Tibial nerve (tissue), 4 donors: ENCODE results near the gene PPP2R5D. TPM values are rescaled to one million over a fixed set of nuclear protein-coding genes. Genes with fewer than 3 reads are reported as not detected.

ENCODE experiments used
- DNase-seq, 2 donors: peaks; one replicate each; pipeline ENCODE4 v3.0.0-alpha.2; 2019; ENCODE audit warnings: low spot score in 2 of 2
- H3K27ac ChIP-seq, 4 donors: fragments of 200-600 bp; sonication (generic) in 3 of 4; one replicate each; pipeline ENCODE4 v1.5.1; 2017 to 2019; ENCODE audit warnings: mild to moderate bottlenecking in 1 of 4
- H3K27me3 ChIP-seq, 2 donors: fragments of 200-600 bp; sonication (generic) in 1 of 2; one replicate each; pipeline versions ENCODE4 v1.5.1 to v1.6.0; 2017 to 2019
- H3K36me3 ChIP-seq, 3 donors: fragments of 200-600 bp; sonication (generic); one replicate each; pipeline ENCODE4 v1.5.1; 2018 to 2019
- H3K4me1 ChIP-seq, 4 donors: fragments of 200-600 bp; sonication (generic) in 3 of 4; one replicate each; pipeline ENCODE4 v1.5.1; 2017 to 2019
- H3K4me3 ChIP-seq, 4 donors: fragments of 200-600 bp; sonication (generic) in 3 of 4; one replicate each; pipeline ENCODE4 v1.5.1; 2017 to 2019; ENCODE audit warnings: mild to moderate bottlenecking in 1 of 4, moderate library complexity in 1 of 4
- H3K9me3 ChIP-seq, 4 donors: fragments of 200-600 bp; sonication (generic) in 3 of 4; one replicate each; pipeline ENCODE4 v1.5.1; 2017 to 2019
- CTCF ChIP-seq, 5 experiments: fragments of 200-600 bp in 3 of 5; fragments of 450-650 bp in 2 of 5; sonication (generic) in 3 of 5; IDR thresholded peaks; one replicate each; pipeline ENCODE4 v1.5.1; 2016 to 2019; ENCODE audit warnings: antibody characterized with exemption in 5 of 5, mild to moderate bottlenecking in 3 of 5, moderate library complexity in 2 of 5
- EP300 ChIP-seq, 2 donors: sonication (generic); formaldehyde crosslinking; IDR thresholded peaks; one replicate each; pipeline ENCODE4 v1.6.1; 2017; ENCODE audit warnings: antibody characterized with exemption in 2 of 2, mild to moderate bottlenecking in 1 of 2
- POLR2A ChIP-seq, 2 donors: fragments of 450-650 bp; IDR thresholded peaks; one replicate each; pipeline ENCODE4 v1.6.1; 2017; ENCODE audit warnings: antibody characterized with exemption in 2 of 2, mild to moderate bottlenecking in 2 of 2, moderate library complexity in 2 of 2
- WGBS, 2 donors: methylation state at CpG; one replicate each; pipeline ENCODE4 v1.1.5; 2018; 5-methylcytosine and 5-hydroxymethylcytosine counted together
- total RNA-seq, 4 donors: library from RNA; depleted of rRNA; stranded (reverse); fragments of >200 nt; gene quantifications; one replicate each; pipeline ENCODE4 v1.1.0, GENCODE V29; 2016

The PPP2R5D gene
- total RNA-seq, 4 donors from 2014 or later = 25.8 to 54.6 (median 48.3) TPM

- 74 to 84% methylated on average over 2 of the region's 2 CpGs for WGBS, 2 donors
- Histone ChIP-seq H3K9me3 (no peaks in the 10 kb centered on the region), H3K27ac (no peak overlapping the region), H3K27me3 (no peaks in the 10 kb centered on the region), H3K36me3 (peaks cover 0 to 100% (median 20%) of the 10 kb centered on the region in 3 donors), H3K4me1 (no peaks in the 10 kb centered on the region), H3K4me3 (no peak overlapping the region)
- TF ChIP-seq POLR2A (IDR thresholded peaks at IDR 0.05) (no peak), CTCF (IDR thresholded peaks at IDR 0.05) (no peak), EP300 (IDR thresholded peaks at IDR 0.05) (no peak)
- DNase-seq = no peak
Measured at GRCh38 chr6:43034190-43034525, 49.8 kb downstream of the PPP2R5D start.

GRCh38 chr6:43035495-43036194 is 51.3 kb downstream of the PPP2R5D start:
- 71 to 77% methylated on average over 4 of the region's 4 CpGs for WGBS, 2 donors
- Histone ChIP-seq H3K9me3 (no peaks in the 10 kb centered on the region), H3K4me3 (no peak overlapping the region), H3K4me1 (no peaks in the 10 kb centered on the region), H3K27me3 (no peaks in the 10 kb centered on the region), H3K27ac (no peak overlapping the region), H3K36me3 (peaks cover 0 to 100% (median 17%) of the 10 kb centered on the region in 3 donors)
- DNase-seq = no peak
- TF ChIP-seq EP300 (IDR thresholded peaks at IDR 0.05) = no peak
- no peak for TF ChIP-seq POLR2A (IDR thresholded peaks at IDR 0.05)
- TF ChIP-seq CTCF (IDR thresholded peaks at IDR 0.05) = no peak

GRCh38 chr6:43036712-43037111 is 52.3 kb downstream of the PPP2R5D start:
- Histone ChIP-seq H3K4me3 (no peak overlapping the region), H3K4me1 (no peaks in the 10 kb centered on the region), H3K36me3 (peaks cover 0 to 100% (median 17%) of the 10 kb centered on the region in 3 donors), H3K9me3 (no peaks in the 10 kb centered on the region), H3K27me3 (no peaks in the 10 kb centered on the region), H3K27ac (no peak overlapping the region)
- no peak for DNase-seq
- 87 to 92% methylated on average over 9 of the region's 9 CpGs for WGBS, 2 donors
- TF ChIP-seq EP300 (IDR thresholded peaks at IDR 0.05) (no peak), POLR2A (IDR thresholded peaks at IDR 0.05) (no peak), CTCF (IDR thresholded peaks at IDR 0.05) (no peak)

- Histone ChIP-seq H3K4me1 (no peaks in the 10 kb centered on the region), H3K27ac (no peak overlapping the region), H3K36me3 (peaks cover 0 to 99% (median 17%) of the 10 kb centered on the region in 3 donors), H3K27me3 (no peaks in the 10 kb centered on the region), H3K4me3 (no peak overlapping the region), H3K9me3 (no peaks in the 10 kb centered on the region)
- 74 to 77% methylated on average over 5 of the region's 5 CpGs for WGBS, 2 donors
- no peak for TF ChIP-seq POLR2A (IDR thresholded peaks at IDR 0.05)
- no peak for TF ChIP-seq CTCF (IDR thresholded peaks at IDR 0.05)
- TF ChIP-seq EP300 (IDR thresholded peaks at IDR 0.05) = no peak
- DNase-seq = no peak
Measured at GRCh38 chr6:43037197-43037596, 52.8 kb downstream of the PPP2R5D start.

- TF ChIP-seq EP300 (IDR thresholded peaks at IDR 0.05) (no peak), POLR2A (IDR thresholded peaks at IDR 0.05) (no peak), CTCF (IDR thresholded peaks at IDR 0.05) (no peak)
- no peak overlapping the region for H3K4me3 ChIP-seq
- 81 to 92% methylated on average over 8 to 9 of the region's 9 CpGs for WGBS, 2 donors
- H3K9me3 ChIP-seq = no peaks in the 10 kb centered on the region
- H3K27me3 ChIP-seq = no peaks in the 10 kb centered on the region
- H3K27ac ChIP-seq = no peak overlapping the region
- H3K4me1 ChIP-seq = no peaks in the 10 kb centered on the region
- DNase-seq = no peak
- peaks cover 0 to 99% (median 19%) of the 10 kb centered on the region in 3 donors for H3K36me3 ChIP-seq
Measured at GRCh38 chr6:43037706-43038105, 53.3 kb downstream of the PPP2R5D start.
